Heart right ventricle (tissue), 16 donors: ENCODE measurements around the gene TREM2. TPM values are rescaled to one million over a fixed set of nuclear protein-coding genes. Genes with fewer than 3 reads are reported as not detected.

Source experiments
- ATAC-seq, 8 donors: fragments of 200-7000 bp; cut with Tn5 transposase; one replicate each; pipeline ENCODE4 v1.9.1; 2020; ENCODE audit warnings: mild to moderate bottlenecking in 8 of 8, moderate library complexity in 8 of 8, moderate number of reproducible peaks in 1 of 8
- DNase-seq, 2 donors: peaks; one replicate each; pipeline ENCODE4 v3.0.0-alpha.2; 2020
- H3K27ac ChIP-seq, 10 donors: fragments of 200-600 bp; sonication (generic) in 2 of 10; one replicate each; pipeline versions ENCODE4 v1.5.0 to v1.8.0; 2020 to 2022; ENCODE audit warnings: mild to moderate bottlenecking in 3 of 10
- H3K27me3 ChIP-seq, 7 donors: fragments of 200-600 bp; one replicate each; pipeline ENCODE4 v1.8.0; 2021 to 2022; ENCODE audit warnings: mild to moderate bottlenecking in 2 of 7
- H3K36me3 ChIP-seq, 9 donors: fragments of 200-600 bp; sonication (generic) in 1 of 9; one replicate each; pipeline versions ENCODE4 v1.5.0 to v1.8.0; 2020 to 2022; ENCODE audit warnings: mild to moderate bottlenecking in 2 of 9
- H3K4me1 ChIP-seq, 9 donors: fragments of 200-600 bp; sonication (generic) in 1 of 9; one replicate each; pipeline versions ENCODE4 v1.5.0 to v1.8.0; 2020 to 2022; ENCODE audit warnings: mild to moderate bottlenecking in 4 of 9
- H3K4me3 ChIP-seq, 10 donors: fragments of 200-600 bp; sonication (generic) in 2 of 10; one replicate each; pipeline versions ENCODE4 v1.5.0 to v1.8.0; 2020 to 2022; ENCODE audit warnings: mild to moderate bottlenecking in 7 of 10, moderate library complexity in 2 of 10
- H3K9me3 ChIP-seq, 11 donors: fragments of 200-600 bp in 10 of 11; sonication (generic) in 2 of 11; one replicate each; pipeline versions ENCODE4 v1.5.0 to v1.8.0; 2013 to 2022; ENCODE audit warnings: mild to moderate bottlenecking in 2 of 11, control low read depth in 1 of 11, moderate library complexity in 1 of 11
- WGBS, 2 donors: extraction: QIAGEN DNeasy Blood & Tissue Kit; methylation state at CpG; one replicate each; pipeline ENCODE4 v1.1.7; 2013; ENCODE audit warnings: inconsistent platforms in 1 of 2; 5-methylcytosine and 5-hydroxymethylcytosine counted together
- intact Hi-C, 10 donors: fragments of 100-400 bp; cut with DNase I; formaldehyde crosslinking; loops; one replicate each; pipeline versions ENCODE4 v1.11.1 to v1.14.2; 2022
- polyA plus RNA-seq, 2 donors: library from polyadenylated mRNA; stranded (reverse); fragments of 200-250 nt; gene quantifications; one replicate each; pipeline ENCODE4 v1.2.3, GENCODE V29; 2013
- total RNA-seq, 10 donors: library from RNA; stranded (reverse); fragmentation: NEBNext Ultra II Directional in 3 of 10; extraction: Animal tissue kit (Norgen Biotek cat#: 25700) in 3 of 10; gene quantifications; one replicate each; pipeline versions ENCODE4 v1.2.1 to v1.2.4, GENCODE V29; 2021 to 2023
- TF ChIP-seq, protein P1 (sequence below), 9 donors: fragments of 200-600 bp; sonication (generic) in 2 of 9; IDR thresholded peaks; one replicate each; pipeline versions ENCODE4 v1.5.0 to v1.8.0; 2021 to 2022; ENCODE audit warnings: antibody characterized with exemption in 9 of 9, mild to moderate bottlenecking in 5 of 9, moderate library complexity in 1 of 9
- donor health status: Arrhythmogenic right ventricular cardiomyopathy.
- donor health status: ischemic (EF 13 %, LVEDD 7.1; RV severe dilation, severe dysfunction).
- donor health status: healthy with polysubstance abuse.
- donor health status: DM: no; HTN: yes; CAD: no.
- donor health status: DM: no; HTN: no; CAD: no.
- donor health status: ischemic (EF 25% LVEDD 6.9; RV normal size, moderate dysfunction).
- donor health status: ischemic (EF 25% LVEDD 5.7; RV mildly dilated, moderate dysfunction).
- donor health status: healthy.
- donor health status: DM: yes; HTN: yes; CAD: no.
- donor health status: Ischemic cardiomyopathy.
- donor health status: ischemic (EF 35%, LVEDD 5.7; RV mildly dilated, moderate dysfunction).
- donor health status: nonischemic (EF 11% LVEDD 7.7; RV severe dilation, severe dysfunction).
- donor health status: DM: yes; HTN: yes; CAD: no.
- donor health status: PGD.
- donor health status: ischemic (EF 29% LVEDD 5.4; RV normal size, mild dysfunction).
- donor health status: nonischemic (EF 23%, LVEDD 6.1; RV moderate dilation, normal function).

TREM2 gene
- total and polyA plus RNA-seq, 12 donors: 0.40 to 5.5 (median 1.1) TPM; not detected in 3

DNA sequence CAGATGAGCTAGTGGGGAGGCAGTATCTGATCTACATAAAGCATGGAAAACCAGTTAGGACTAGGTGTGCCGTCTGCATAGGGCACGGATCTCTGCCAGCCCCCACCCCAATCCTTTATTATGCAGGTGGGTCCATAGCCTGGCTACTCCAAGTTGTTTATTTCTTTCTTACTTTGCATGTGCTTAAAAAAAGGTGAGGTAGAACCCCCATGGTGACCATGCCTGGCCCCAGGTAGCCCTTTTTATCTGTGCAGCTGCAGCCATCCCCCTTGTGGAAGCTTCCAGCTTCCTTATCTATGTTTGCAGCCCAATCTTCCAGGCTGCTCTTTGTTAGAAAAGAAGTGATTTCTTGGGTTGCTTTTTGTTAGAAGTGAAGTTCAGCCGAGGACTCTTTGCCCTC, 9.0 kb upstream of the TREM2 start:
- 16 to 24% methylated on average over 3 of the region's 3 CpGs for WGBS, 2 donors
- intact Hi-C loops: no loop called here

DNA sequence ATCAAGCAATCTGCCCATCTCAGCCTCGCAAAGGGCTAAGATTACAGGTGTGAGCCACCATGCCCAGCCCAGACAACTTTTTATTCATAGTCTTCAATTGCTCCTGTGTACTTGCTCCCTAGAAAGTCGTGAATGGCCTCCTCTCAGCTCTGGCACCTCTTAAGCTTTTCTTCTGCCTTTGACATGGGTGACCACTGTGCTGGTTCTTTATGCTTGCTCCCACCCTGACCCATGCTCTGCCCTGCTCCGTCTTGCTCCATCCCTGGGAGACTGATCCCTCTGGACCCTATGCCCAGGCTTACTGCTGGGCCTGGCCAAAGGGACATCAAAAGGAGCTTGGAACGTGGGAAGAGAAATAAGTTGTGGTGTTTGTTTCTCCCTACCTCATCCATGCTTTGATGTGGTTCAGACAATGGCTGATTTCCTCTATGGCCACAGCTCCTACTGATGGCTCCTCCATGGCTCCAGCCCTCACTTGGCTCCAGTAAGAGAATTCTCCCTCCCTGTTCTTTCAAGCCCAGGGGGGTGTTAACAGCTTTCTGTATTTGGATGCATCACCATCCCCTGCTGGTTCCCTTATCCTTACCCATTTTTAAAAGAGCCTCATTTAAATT, 7.7 kb upstream of the TREM2 start:
- H3K27ac ChIP-seq: no peak overlapping the region
- H3K4me1 ChIP-seq: no peaks in the 10 kb centered on the region
- peaks cover 0 to 30% (median 8%) of the 10 kb centered on the region in 7 donors for H3K27me3 ChIP-seq
- intact Hi-C loops: no loop called here
- WGBS, 2 donors: 62 to 66% methylated on average over 4 of the region's 4 CpGs
- TF ChIP-seq, protein P1, sequence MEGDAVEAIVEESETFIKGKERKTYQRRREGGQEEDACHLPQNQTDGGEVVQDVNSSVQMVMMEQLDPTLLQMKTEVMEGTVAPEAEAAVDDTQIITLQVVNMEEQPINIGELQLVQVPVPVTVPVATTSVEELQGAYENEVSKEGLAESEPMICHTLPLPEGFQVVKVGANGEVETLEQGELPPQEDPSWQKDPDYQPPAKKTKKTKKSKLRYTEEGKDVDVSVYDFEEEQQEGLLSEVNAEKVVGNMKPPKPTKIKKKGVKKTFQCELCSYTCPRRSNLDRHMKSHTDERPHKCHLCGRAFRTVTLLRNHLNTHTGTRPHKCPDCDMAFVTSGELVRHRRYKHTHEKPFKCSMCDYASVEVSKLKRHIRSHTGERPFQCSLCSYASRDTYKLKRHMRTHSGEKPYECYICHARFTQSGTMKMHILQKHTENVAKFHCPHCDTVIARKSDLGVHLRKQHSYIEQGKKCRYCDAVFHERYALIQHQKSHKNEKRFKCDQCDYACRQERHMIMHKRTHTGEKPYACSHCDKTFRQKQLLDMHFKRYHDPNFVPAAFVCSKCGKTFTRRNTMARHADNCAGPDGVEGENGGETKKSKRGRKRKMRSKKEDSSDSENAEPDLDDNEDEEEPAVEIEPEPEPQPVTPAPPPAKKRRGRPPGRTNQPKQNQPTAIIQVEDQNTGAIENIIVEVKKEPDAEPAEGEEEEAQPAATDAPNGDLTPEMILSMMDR (IDR thresholded peaks at IDR 0.05): no peak
- H3K9me3 ChIP-seq: no peaks in the 10 kb centered on the region
- no peak overlapping the region for H3K4me3 ChIP-seq
- H3K36me3 ChIP-seq: no peaks in the 10 kb centered on the region
- DNase-seq (no peak), ATAC-seq (no peak)

More for the DNA sequence above, 9.0 kb upstream of the TREM2 start:
- no peak for ATAC-seq
- no peaks in the 10 kb centered on the region for H3K36me3 ChIP-seq
- H3K27me3 ChIP-seq: peaks cover 0 to 34% (median 8%) of the 10 kb centered on the region in 7 donors
- DNase-seq: no peak
- no peak overlapping the region for H3K27ac ChIP-seq
- no peaks in the 10 kb centered on the region for H3K9me3 ChIP-seq
- TF ChIP-seq, protein P1 (IDR thresholded peaks at IDR 0.05): no peak
- H3K4me1 ChIP-seq: no peaks in the 10 kb centered on the region
- no peak overlapping the region for H3K4me3 ChIP-seq

- DNase-seq: no peak
- 64 to 65% methylated on average over 5 of the region's 5 CpGs for WGBS, 2 donors
- no peak overlapping the region for H3K27ac ChIP-seq
- no peaks in the 10 kb centered on the region for H3K9me3 ChIP-seq
- intact Hi-C loops: no loop called here
- H3K4me3 ChIP-seq: no peak overlapping the region
- H3K27me3 ChIP-seq: peaks cover 0 to 20% (median 0%) of the 10 kb centered on the region in 7 donors
- H3K36me3 ChIP-seq: no peaks in the 10 kb centered on the region
- TF ChIP-seq, protein P1 (IDR thresholded peaks at IDR 0.05): no peak
- ATAC-seq: no peak
- H3K4me1 ChIP-seq: peaks cover 0 to 1% (median 0%) of the 10 kb centered on the region in 9 donors
Measured at GRCh38 chr6:41167173-41167963, 4.5 kb upstream of the TREM2 start.

DNA sequence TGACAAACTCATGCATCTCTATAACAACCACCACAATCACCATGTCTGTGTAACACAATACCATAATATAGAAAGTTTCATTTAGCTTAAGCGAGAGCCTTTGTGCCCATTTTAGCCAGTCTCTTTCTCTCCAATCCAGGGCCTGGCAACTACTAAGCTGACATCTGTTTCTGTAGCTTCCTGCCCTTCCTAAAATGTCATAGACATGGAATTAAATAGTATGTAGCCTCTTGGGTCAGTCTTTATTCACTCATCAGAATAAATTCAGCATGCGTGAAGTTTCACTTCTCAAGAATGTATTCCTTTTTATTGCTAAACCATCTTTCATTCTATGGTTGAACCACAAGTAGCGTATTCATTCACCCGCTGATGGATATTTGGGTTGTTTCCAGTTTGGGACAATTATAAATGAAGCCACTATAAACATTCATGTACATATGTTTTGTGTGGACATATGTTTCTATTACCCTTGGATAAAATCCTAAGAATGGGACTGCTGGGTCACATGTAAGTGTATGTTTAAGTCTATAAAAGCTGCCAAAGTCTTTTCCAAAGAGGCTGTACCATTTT, 1.7 kb upstream of the TREM2 start:
- H3K4me3 ChIP-seq: no peak overlapping the region
- ATAC-seq (no peak), DNase-seq (no peak)
- no peaks in the 10 kb centered on the region for H3K9me3 ChIP-seq
- 87 to 89% methylated on average over 4 of the region's 4 CpGs for WGBS, 2 donors
- H3K27ac ChIP-seq: no peak overlapping the region
- no peaks in the 10 kb centered on the region for H3K36me3 ChIP-seq
- H3K27me3 ChIP-seq: peaks cover 0 to 31% (median 19%) of the 10 kb centered on the region in 7 donors
- peaks cover 0 to 5% (median 0%) of the 10 kb centered on the region in 9 donors for H3K4me1 ChIP-seq
- TF ChIP-seq, protein P1 (IDR thresholded peaks at IDR 0.05): no peak
- intact Hi-C loops: no loop called here
